Measurements from ENCODE around the gene PTBP3.

DNA sequence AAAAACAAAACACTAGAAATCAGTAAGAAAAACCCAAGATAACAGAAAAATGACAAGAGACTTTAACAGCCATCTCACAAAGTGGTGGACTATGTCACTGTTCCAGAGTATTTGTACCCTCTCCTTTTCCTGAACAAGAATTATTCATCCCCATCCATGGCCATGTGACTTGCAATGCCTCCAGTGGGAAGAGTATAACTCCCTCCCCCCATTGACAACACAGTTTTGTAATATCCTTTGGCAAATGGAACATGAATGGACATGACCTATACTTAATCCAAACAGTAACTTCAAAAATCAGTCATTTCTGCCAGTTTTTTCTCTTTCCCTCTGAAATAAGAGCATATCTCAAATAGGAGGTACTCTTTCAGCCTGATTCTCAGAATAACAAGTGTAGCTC lies 33.9 kb downstream of the PTBP3 start:
- TF ChIP-seq KLF16 (tag by site-specific recombination; IDR thresholded peaks at IDR 0.05) (no peak), HOXD13 (CRISPR knock-in tag; IDR thresholded peaks at IDR 0.05; ENCODE audit: borderline replicate concordance) (no peak), MEIS1 (CRISPR knock-in tag; IDR thresholded peaks at IDR 0.05; ENCODE audit: borderline replicate concordance) (no peak), ZNF274 (IDR thresholded peaks at IDR 0.05; ENCODE audit: low read length) (no peak), ZNF274 (tag by site-specific recombination; IDR thresholded peaks at IDR 0.05; ENCODE audit: borderline replicate concordance) (no peak)
- TF ChIP-seq, protein P1, sequence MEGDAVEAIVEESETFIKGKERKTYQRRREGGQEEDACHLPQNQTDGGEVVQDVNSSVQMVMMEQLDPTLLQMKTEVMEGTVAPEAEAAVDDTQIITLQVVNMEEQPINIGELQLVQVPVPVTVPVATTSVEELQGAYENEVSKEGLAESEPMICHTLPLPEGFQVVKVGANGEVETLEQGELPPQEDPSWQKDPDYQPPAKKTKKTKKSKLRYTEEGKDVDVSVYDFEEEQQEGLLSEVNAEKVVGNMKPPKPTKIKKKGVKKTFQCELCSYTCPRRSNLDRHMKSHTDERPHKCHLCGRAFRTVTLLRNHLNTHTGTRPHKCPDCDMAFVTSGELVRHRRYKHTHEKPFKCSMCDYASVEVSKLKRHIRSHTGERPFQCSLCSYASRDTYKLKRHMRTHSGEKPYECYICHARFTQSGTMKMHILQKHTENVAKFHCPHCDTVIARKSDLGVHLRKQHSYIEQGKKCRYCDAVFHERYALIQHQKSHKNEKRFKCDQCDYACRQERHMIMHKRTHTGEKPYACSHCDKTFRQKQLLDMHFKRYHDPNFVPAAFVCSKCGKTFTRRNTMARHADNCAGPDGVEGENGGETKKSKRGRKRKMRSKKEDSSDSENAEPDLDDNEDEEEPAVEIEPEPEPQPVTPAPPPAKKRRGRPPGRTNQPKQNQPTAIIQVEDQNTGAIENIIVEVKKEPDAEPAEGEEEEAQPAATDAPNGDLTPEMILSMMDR (tag by site-specific recombination; IDR thresholded peaks at IDR 0.05) = no peak
